GM21723 (cell line): ENCODE data around the gene TESK2.

Experiments
- ATAC-seq: cut with Tn5 transposase; IDR thresholded peaks from one replicate; pipeline ENCODE4 v1.9.1; 2021; ENCODE audit warnings: mild to moderate bottlenecking, moderate library complexity; ENCODE audit not compliant: unreplicated experiment

Gene TESK2

GRCh38 chr1:45306319-45306718 is 184.6 kb downstream of the TESK2 start:
- no peak for ATAC-seq

DNA sequence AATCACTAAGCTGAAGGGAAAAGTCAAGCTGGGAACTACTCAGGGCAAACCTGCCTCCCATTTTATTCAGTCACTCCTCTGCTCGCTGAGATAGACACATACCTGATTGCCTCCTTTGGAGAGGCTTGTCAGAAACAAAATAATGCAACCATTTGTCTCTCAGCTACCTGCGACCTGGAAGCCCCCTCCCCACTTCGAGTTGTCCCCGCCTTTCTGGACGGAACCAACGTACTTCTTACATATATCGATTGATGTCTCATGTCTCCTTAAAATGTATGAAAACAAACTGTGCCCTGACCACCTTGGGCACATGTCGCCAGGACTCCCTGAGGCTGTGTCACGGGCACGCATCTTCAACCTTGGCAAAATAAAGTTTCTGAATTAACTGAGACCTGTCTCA is 185.7 kb downstream of the TESK2 start:
- ATAC-seq, result no peak

DNA sequence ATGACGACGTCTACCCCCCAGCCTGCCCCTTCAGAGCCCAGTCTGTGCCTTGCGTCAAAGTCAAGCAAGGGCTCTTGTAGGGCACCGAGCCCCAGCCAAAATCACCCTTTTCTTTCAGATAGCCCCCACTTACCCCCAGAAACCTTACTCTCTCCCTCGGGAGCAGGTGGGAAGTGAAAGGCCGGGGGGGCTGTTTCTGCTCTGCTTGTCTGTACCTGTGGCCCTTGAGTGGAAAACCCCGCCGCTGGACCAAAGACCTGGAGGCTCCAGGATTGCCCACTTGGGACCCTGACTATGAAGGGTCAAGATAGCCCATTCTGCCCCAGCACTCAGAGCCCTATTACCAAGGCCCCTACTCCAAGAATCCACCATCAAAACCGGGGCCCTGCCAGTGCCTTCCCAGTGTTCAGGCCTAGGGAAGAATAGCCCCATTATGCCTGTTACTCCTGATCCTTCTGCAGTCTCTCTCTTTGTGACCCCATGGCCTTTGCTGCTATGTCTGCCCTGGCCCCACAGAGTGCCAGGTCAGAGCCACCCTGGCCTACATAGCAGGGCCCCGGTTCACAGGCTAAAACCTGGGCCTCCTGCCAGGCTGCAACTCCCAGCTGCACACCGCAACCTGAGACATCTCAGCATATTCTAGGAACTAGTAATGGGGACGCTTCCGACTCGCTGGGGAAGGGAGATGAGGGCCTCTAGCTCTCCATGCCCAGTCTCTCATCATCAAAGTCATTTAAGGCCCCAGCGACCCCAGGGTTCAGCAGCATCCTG is 186.5 kb downstream of the TESK2 start:
- ATAC-seq, result no peak

- peak; percentile 64 for ATAC-seq
Observed at GRCh38 chr1:45303520-45304310, 187.2 kb downstream of the TESK2 start.

GRCh38 chr1:45302505-45303150 is 188.3 kb downstream of the TESK2 start:
- ATAC-seq, result no peak

DNA sequence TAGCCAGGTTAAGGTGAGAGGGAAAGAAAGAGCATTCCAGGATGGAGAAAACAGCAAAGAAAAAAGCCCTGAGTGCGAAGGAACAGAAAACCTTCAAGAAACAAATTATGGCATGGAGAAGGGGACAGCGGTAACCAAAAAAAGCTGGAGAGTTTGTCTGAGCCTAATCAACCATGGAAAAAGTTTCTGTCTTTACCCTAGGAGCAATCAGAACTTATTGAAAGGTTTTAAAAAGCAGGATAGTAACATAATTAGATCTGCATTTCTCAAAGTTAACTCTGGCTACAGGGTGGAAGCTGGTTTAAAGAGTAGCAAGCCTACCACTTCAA is 190.3 kb downstream of the TESK2 start:
- ATAC-seq, result no peak

GRCh38 chr1:45299981-45300668 is 190.8 kb downstream of the TESK2 start:
- ATAC-seq, result no peak

GRCh38 chr1:45299296-45299695 is 191.7 kb downstream of the TESK2 start:
- ATAC-seq, result no peak

GRCh38 chr1:45297666-45298356 is 193.2 kb downstream of the TESK2 start:
- no peak for ATAC-seq
